Left ventricle myocardium inferior (tissue), 1 donor: ENCODE measurements around the gene SYNE1. TPM values are rescaled to one million over a fixed set of nuclear protein-coding genes. Genes with fewer than 3 reads are reported as not detected.

Source experiments
- DNase-seq: peaks from one replicate; pipeline ENCODE4 v3.0.0-alpha.2; 2020
- H3K27ac ChIP-seq: fragments of 200-600 bp; replicated peaks from 2 replicates; pipeline ENCODE4 v1.8.0; 2021
- H3K27me3 ChIP-seq: fragments of 200-600 bp; 2 replicates; pipeline ENCODE4 v1.8.0; 2021; ENCODE audit warnings: low read depth
- H3K36me3 ChIP-seq: fragments of 200-600 bp; 2 replicates; pipeline ENCODE4 v1.8.0; 2021
- H3K4me1 ChIP-seq: fragments of 200-600 bp; 2 replicates; pipeline ENCODE4 v1.8.0; 2021
- H3K4me3 ChIP-seq: fragments of 200-600 bp; 2 replicates; pipeline ENCODE4 v1.8.0; 2021; ENCODE audit warnings: mild to moderate bottlenecking, moderate library complexity
- H3K9me3 ChIP-seq: fragments of 200-600 bp; replicated peaks from 2 replicates; pipeline ENCODE4 v1.8.0; 2021
- intact Hi-C: fragments of 100-400 bp; cut with micrococcal nuclease; formaldehyde crosslinking; loops from one replicate; pipeline ENCODE4 v1.11.0; 2022
- total RNA-seq: library from RNA; stranded (reverse); fragmentation: NEBNext Ultra II Directional; extraction: Animal tissue kit (Norgen Biotek cat#: 25700); gene quantifications from one replicate; pipeline ENCODE4 v1.2.1, GENCODE V29; 2021
- TF ChIP-seq, protein P1 (sequence below): fragments of 200-600 bp; IDR thresholded peaks from 2 replicates; pipeline ENCODE4 v1.8.0; 2021; ENCODE audit warnings: antibody characterized with exemption, mild to moderate bottlenecking, borderline replicate concordance
- donor health status: DM: no; HTN: yes; CAD: no; lungs with severe emphysema.

The SYNE1 gene
- total RNA-seq, 1 donor from 2014 or later, result 105 TPM

- intact Hi-C loops, result loop anchor here (5.0 to 10.0 kb wide), 2 partner anchors 353 to 425 kb away; no protein-coding TSS in a partner anchor
Measured at GRCh38 chr6:152119831-152120230, 517.3 kb downstream of the SYNE1 start.

GRCh38 chr6:152118678-152119077 is 518.5 kb downstream of the SYNE1 start:
- H3K27ac ChIP-seq, result no peak overlapping the region

More at GRCh38 chr6:152119831-152120230, 517.3 kb downstream of the SYNE1 start:
- no peak overlapping the region for H3K27ac ChIP-seq
- DNase-seq, result no peak
- H3K4me1 ChIP-seq, result peaks cover 29% of the 10 kb centered on the region
- H3K27me3 ChIP-seq, result no peaks in the 10 kb centered on the region
- H3K4me3 ChIP-seq, result no peak overlapping the region
- TF ChIP-seq, protein P1, sequence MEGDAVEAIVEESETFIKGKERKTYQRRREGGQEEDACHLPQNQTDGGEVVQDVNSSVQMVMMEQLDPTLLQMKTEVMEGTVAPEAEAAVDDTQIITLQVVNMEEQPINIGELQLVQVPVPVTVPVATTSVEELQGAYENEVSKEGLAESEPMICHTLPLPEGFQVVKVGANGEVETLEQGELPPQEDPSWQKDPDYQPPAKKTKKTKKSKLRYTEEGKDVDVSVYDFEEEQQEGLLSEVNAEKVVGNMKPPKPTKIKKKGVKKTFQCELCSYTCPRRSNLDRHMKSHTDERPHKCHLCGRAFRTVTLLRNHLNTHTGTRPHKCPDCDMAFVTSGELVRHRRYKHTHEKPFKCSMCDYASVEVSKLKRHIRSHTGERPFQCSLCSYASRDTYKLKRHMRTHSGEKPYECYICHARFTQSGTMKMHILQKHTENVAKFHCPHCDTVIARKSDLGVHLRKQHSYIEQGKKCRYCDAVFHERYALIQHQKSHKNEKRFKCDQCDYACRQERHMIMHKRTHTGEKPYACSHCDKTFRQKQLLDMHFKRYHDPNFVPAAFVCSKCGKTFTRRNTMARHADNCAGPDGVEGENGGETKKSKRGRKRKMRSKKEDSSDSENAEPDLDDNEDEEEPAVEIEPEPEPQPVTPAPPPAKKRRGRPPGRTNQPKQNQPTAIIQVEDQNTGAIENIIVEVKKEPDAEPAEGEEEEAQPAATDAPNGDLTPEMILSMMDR, result no peak
- peaks cover 41% of the 10 kb centered on the region for H3K36me3 ChIP-seq
- no peaks in the 10 kb centered on the region for H3K9me3 ChIP-seq

GRCh38 chr6:152118224-152118623 is 518.9 kb downstream of the SYNE1 start:
- Histone ChIP-seq H3K36me3 (peaks cover 38% of the 10 kb centered on the region), H3K4me3 (no peak overlapping the region), H3K27ac (no peak overlapping the region), H3K27me3 (no peaks in the 10 kb centered on the region), H3K9me3 (no peaks in the 10 kb centered on the region), H3K4me1 (peaks cover 25% of the 10 kb centered on the region)
- intact Hi-C loops, result no loop called here
- no peak for DNase-seq
- TF ChIP-seq, protein P1, result no peak

More at GRCh38 chr6:152118678-152119077, 518.5 kb downstream of the SYNE1 start:
- Histone ChIP-seq H3K4me3 (no peak overlapping the region), H3K27me3 (no peaks in the 10 kb centered on the region), H3K36me3 (peaks cover 41% of the 10 kb centered on the region), H3K9me3 (no peaks in the 10 kb centered on the region), H3K4me1 (peaks cover 29% of the 10 kb centered on the region)
- TF ChIP-seq, protein P1, result no peak
- DNase-seq, result no peak
- intact Hi-C loops, result no loop called here

DNA sequence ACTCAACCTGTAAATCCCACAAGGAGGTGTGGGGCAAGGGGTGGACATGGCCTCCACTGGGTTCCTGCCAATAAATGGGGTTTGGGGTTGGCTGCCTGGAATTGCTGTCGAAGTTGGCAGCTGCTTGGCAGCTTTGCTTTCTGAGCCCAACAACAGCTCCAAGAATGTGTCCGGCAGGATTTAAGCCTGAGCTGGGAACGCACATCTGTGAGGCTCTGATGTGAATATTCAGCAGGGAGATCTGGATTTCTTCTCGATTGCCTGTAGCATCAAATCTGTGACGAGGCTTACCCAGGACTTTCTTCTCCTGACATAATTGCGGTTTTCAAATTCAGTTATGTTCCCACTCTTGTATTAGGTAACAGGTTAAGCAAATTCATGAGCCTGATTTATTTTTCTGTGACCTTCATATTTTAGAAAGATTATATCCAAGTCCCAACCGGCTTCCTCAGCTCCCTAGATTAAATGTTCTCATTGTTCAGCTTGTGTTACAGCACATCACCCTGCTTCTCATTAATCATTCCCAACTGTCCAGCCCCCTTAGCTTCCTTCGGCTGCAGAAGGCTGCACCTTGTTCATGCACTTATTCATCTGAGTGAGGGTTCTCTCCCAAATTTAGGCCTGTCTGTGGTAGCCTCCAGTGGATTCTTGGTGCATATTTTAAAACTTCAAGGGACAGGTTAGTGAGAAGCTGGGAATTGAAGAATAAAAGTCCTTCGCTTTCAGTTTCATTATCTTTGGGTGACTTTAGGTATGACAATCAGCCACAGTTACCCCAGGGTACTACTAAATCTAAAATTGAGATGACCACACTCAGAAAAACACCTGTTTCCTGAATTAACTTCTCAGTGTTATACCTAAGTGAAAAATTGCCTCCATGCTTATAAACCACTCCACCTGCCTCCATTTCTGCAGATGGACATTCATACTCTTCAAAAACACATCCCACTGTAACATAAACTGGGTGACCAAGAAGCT is 519.7 kb downstream of the SYNE1 start:
- Histone ChIP-seq H3K9me3 (no peaks in the 10 kb centered on the region), H3K27ac (no peak overlapping the region), H3K4me3 (no peak overlapping the region), H3K4me1 (peaks cover 25% of the 10 kb centered on the region), H3K36me3 (peaks cover 33% of the 10 kb centered on the region), H3K27me3 (no peaks in the 10 kb centered on the region)
- intact Hi-C loops, result no loop called here
- TF ChIP-seq, protein P1, result no peak
- no peak for DNase-seq

- H3K9me3 ChIP-seq, result no peaks in the 10 kb centered on the region
- no peaks in the 10 kb centered on the region for H3K27me3 ChIP-seq
- intact Hi-C loops, result no loop called here
- peak overlapping the region; percentile 22 for H3K4me3 ChIP-seq
- H3K4me1 ChIP-seq, result peaks cover 36% of the 10 kb centered on the region
- DNase-seq, result peak; percentile 74
- peak overlapping the region; percentile 87 for H3K27ac ChIP-seq
- no peaks in the 10 kb centered on the region for H3K36me3 ChIP-seq
- TF ChIP-seq, protein P1, result no peak
Measured at GRCh38 chr6:152112491-152113261, 524.5 kb downstream of the SYNE1 start.
